SU-DHL-6 (cell line): ENCODE data around the gene MAN2A1.

Source experiments
- EZH2phosphoT487 ChIP-seq: fragments of 200-600 bp; sonication (generic), shearing (Covaris generic); conservative IDR thresholded peaks from 2 replicates; pipeline ENCODE4 v1.6.1; 2018; ENCODE audit warnings: mild to moderate bottlenecking, antibody characterized with exemption, low read length, moderate library complexity, mixed read lengths
- TF ChIP-seq, protein P1 (sequence below): fragments of 200-600 bp; sonication (generic); IDR thresholded peaks from one replicate; pipeline ENCODE4 v1.5.1; 2017; ENCODE audit warnings: antibody characterized with exemption, mild to moderate bottlenecking, low read length, moderate library complexity; ENCODE audit not compliant: insufficient read depth, poor library complexity, severe bottlenecking

- TF ChIP-seq, protein P1, sequence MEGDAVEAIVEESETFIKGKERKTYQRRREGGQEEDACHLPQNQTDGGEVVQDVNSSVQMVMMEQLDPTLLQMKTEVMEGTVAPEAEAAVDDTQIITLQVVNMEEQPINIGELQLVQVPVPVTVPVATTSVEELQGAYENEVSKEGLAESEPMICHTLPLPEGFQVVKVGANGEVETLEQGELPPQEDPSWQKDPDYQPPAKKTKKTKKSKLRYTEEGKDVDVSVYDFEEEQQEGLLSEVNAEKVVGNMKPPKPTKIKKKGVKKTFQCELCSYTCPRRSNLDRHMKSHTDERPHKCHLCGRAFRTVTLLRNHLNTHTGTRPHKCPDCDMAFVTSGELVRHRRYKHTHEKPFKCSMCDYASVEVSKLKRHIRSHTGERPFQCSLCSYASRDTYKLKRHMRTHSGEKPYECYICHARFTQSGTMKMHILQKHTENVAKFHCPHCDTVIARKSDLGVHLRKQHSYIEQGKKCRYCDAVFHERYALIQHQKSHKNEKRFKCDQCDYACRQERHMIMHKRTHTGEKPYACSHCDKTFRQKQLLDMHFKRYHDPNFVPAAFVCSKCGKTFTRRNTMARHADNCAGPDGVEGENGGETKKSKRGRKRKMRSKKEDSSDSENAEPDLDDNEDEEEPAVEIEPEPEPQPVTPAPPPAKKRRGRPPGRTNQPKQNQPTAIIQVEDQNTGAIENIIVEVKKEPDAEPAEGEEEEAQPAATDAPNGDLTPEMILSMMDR = no peak
- TF ChIP-seq EZH2phosphoT487 = no peak
Measured at GRCh38 chr5:109643791-109644350, 45.9 kb upstream of the MAN2A1 start.
